Prostate gland (tissue), 2 donors: ENCODE measurements around the gene MCU. TPM values are rescaled to one million over a fixed set of nuclear protein-coding genes. Genes with fewer than 3 reads are reported as not detected.

ENCODE experiments used
- DNase-seq: peaks from one replicate; pipeline ENCODE4 v3.0.0-alpha.2; 2019; ENCODE audit warnings: low spot score
- H3K27ac ChIP-seq, 2 donors: fragments of 200-600 bp; sonication (generic); 2 replicates each; pipeline ENCODE4 v1.5.1; 2017 to 2019
- H3K27me3 ChIP-seq: fragments of 200-600 bp; sonication (generic); replicated peaks from 2 replicates; pipeline ENCODE4 v1.5.1; 2019; ENCODE audit not compliant: insufficient read depth
- H3K36me3 ChIP-seq, 2 donors: fragments of 200-600 bp; sonication (generic); 1 replicate in 1 of 2; 2 replicates in 1 of 2; pipeline versions ENCODE4 v1.5.1 to v1.8.1; 2017 to 2019
- H3K4me1 ChIP-seq: fragments of 200-600 bp; sonication (generic); replicated peaks from 2 replicates; pipeline ENCODE4 v1.5.1; 2019
- H3K4me3 ChIP-seq, 2 donors: fragments of 200-600 bp; sonication (generic); 2 replicates each; pipeline ENCODE4 v1.5.1; 2017 to 2019
- H3K9me3 ChIP-seq: fragments of 200-600 bp; sonication (generic); 2 replicates; pipeline ENCODE4 v1.5.1; 2017
- POLR2A ChIP-seq: fragments of 450-650 bp; IDR thresholded peaks from one replicate; pipeline ENCODE4 v1.6.1; 2016; ENCODE audit warnings: antibody characterized with exemption, mild to moderate bottlenecking
- POLR2AphosphoS5 ChIP-seq: sonication (generic); formaldehyde crosslinking; IDR thresholded peaks from one replicate; pipeline ENCODE4 v1.6.1; 2017; ENCODE audit warnings: antibody characterized with exemption
- WGBS: methylation state at CpG from one replicate; pipeline ENCODE4 v1.1.5; 2018; 5-methylcytosine and 5-hydroxymethylcytosine counted together
- intact Hi-C: fragments of 100-400 bp; cut with DNase I; formaldehyde crosslinking; loops from one replicate; pipeline ENCODE4 v1.14.2; 2022
- total RNA-seq, 2 donors: library from RNA; depleted of rRNA; stranded (reverse); fragments of >200 nt; gene quantifications; one replicate each; pipeline ENCODE4 v1.1.0, GENCODE V29; 2016
- TF ChIP-seq, protein P1 (sequence below), 4 experiments: fragments of 200-600 bp in 2 of 4; fragments of 450-650 bp in 2 of 4; sonication (generic) in 2 of 4; IDR thresholded peaks; 1 replicate in 3 of 4; 2 replicates in 1 of 4; pipeline ENCODE4 v1.5.1; 2016 to 2019; ENCODE audit warnings: antibody characterized with exemption in 4 of 4, mild to moderate bottlenecking in 2 of 4, moderate library complexity in 2 of 4

Gene MCU
- total RNA-seq, 2 donors from 2014 or later, result 11.0 to 24.2 TPM

DNA sequence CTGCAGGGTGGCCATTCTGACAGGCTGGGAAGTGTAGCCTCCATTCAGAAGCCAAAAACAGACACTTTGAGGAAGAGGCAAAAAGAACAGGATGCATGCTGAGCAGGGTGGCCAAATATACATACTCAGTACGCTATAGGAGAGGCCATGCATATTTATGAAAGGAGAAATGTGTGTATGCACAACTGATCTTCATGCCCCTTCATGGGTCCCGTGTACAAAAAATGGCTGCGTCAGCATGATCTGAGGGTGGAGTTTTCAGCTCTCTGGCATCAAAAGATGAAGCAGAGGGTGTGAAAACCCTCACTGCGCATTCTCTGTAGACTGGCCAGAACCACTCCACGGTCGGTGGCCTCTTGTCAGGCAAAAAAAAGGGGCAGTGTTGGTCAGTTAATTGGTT, 166.1 kb downstream of the MCU start:
- H3K36me3 ChIP-seq, result no peaks in the 10 kb centered on the region
- no peaks in the 10 kb centered on the region for H3K4me1 ChIP-seq
- no peak overlapping the region for H3K27ac ChIP-seq
- 96% methylated on average over 6 of the region's 6 CpGs for WGBS
- intact Hi-C loops, result no loop called here
- no peaks in the 10 kb centered on the region for H3K27me3 ChIP-seq
- no peak for DNase-seq
- H3K4me3 ChIP-seq, result no peak overlapping the region
- no peaks in the 10 kb centered on the region for H3K9me3 ChIP-seq
- TF ChIP-seq POLR2AphosphoS5, result no peak
- no peak for TF ChIP-seq POLR2A
- TF ChIP-seq, protein P1, sequence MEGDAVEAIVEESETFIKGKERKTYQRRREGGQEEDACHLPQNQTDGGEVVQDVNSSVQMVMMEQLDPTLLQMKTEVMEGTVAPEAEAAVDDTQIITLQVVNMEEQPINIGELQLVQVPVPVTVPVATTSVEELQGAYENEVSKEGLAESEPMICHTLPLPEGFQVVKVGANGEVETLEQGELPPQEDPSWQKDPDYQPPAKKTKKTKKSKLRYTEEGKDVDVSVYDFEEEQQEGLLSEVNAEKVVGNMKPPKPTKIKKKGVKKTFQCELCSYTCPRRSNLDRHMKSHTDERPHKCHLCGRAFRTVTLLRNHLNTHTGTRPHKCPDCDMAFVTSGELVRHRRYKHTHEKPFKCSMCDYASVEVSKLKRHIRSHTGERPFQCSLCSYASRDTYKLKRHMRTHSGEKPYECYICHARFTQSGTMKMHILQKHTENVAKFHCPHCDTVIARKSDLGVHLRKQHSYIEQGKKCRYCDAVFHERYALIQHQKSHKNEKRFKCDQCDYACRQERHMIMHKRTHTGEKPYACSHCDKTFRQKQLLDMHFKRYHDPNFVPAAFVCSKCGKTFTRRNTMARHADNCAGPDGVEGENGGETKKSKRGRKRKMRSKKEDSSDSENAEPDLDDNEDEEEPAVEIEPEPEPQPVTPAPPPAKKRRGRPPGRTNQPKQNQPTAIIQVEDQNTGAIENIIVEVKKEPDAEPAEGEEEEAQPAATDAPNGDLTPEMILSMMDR (IDR thresholded peaks at IDR 0.05), result no peak

DNA sequence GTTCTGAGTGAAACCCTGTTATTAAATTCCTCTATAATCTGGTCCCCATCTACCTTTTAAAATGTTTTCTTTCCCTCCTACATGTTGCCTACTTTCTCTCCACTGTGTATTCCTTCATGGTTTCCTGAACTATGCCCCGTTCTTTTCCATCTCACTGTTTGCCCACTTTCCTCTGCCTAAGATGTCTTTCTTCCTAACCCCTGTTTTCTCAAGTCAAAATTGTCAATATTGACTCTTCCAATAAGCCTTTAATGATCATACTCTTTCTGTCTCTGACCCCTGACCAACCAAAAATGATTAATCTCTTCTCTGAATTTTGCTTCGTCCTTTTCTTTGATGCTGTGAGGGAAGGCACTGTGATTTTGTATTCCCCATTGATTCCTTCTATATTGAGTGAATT, 171.0 kb downstream of the MCU start:
- Histone ChIP-seq H3K9me3 (no peaks in the 10 kb centered on the region), H3K4me1 (no peaks in the 10 kb centered on the region), H3K36me3 (no peaks in the 10 kb centered on the region), H3K27ac (no peak overlapping the region), H3K4me3 (no peak overlapping the region), H3K27me3 (no peaks in the 10 kb centered on the region)
- TF ChIP-seq POLR2AphosphoS5 (no peak), POLR2A (no peak)
- TF ChIP-seq, protein P1 (IDR thresholded peaks at IDR 0.05), result no peak
- DNase-seq, result no peak
- 79% methylated on average over 2 of the region's 2 CpGs for WGBS
- intact Hi-C loops, result no loop called here

DNA sequence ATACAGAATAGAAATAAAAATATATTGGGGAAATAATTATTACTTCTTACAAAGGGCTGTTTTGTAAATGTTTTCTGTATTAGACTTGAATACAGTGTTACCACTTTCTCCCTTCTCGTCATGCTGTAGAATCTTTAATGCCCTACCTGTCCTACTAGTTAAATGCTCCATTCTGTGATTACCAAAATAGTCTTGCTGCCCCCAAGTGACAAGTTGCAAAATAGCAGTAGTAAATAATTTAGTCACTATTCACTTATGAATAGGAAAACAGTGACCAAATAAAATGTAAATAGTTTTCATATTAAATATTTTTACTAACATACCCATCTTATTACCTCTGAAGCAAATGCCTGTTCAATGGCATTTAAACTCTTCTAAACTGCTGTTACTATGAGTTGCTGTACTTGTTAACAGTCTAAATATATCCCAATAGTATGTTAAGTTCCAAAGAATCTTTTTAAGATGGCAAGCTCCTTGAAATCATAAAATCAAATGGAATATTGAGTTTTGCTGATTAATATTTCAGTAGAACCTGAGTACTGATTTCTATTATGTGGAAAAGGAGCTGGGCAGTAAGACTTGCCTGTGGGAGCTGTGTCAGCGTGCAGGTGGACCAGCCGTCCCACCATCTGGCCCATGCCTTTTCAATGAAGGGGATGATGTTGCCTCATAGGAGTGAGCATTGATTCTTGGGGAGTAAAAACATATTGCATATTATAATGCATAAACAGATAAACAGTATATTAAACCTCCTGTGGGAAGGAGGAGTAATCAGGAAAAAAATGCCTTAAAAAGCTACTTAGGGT, 183.5 kb downstream of the MCU start:
- intact Hi-C loops, result loop anchor here (10.0 kb wide), 1 partner anchor 511 kb away; no protein-coding TSS in a partner anchor
- Histone ChIP-seq H3K9me3 (no peaks in the 10 kb centered on the region), H3K27ac (no peak overlapping the region), H3K4me1 (no peaks in the 10 kb centered on the region), H3K4me3 (no peak overlapping the region), H3K36me3 (no peaks in the 10 kb centered on the region), H3K27me3 (no peaks in the 10 kb centered on the region)
- TF ChIP-seq POLR2AphosphoS5, result no peak
- TF ChIP-seq, protein P1 (IDR thresholded peaks at IDR 0.05), result peak in 3 of 4 experiments; percentile 11 to 53 (median 53)
- no peak for DNase-seq
- 69% methylated on average over 3 of the region's 3 CpGs for WGBS

DNA sequence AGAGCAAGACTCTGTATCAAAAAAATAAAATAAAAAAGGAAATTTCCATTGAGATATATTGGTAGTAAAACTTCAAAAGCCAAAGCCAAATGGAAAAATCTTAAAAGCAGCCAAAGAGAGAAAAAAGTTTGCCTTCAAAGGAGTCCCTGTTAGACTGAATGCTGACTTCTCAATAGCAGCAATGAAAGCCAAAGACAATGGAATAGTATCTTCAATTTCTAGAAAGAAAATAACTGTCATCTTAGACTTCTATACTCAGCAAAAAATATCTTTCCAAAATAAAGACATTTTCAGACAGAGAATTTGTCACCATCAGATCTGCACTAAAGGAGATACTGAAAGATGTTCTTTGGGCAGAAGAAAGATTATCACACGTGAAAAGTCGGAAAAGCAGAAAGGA, 187.3 kb downstream of the MCU start:
- intact Hi-C loops, result loop anchor here (10.0 kb wide), 1 partner anchor 514 kb away; no protein-coding TSS in a partner anchor
- H3K9me3 ChIP-seq, result no peaks in the 10 kb centered on the region
- no peak overlapping the region for H3K4me3 ChIP-seq
- H3K4me1 ChIP-seq, result no peaks in the 10 kb centered on the region
- H3K27ac ChIP-seq, result no peak overlapping the region
- WGBS, result 98% methylated on average over 2 of the region's 2 CpGs
- no peaks in the 10 kb centered on the region for H3K36me3 ChIP-seq
- TF ChIP-seq POLR2A (no peak), POLR2AphosphoS5 (no peak)
- TF ChIP-seq, protein P1 (IDR thresholded peaks at IDR 0.05), result no peak
- DNase-seq, result no peak
- H3K27me3 ChIP-seq, result no peaks in the 10 kb centered on the region

DNA sequence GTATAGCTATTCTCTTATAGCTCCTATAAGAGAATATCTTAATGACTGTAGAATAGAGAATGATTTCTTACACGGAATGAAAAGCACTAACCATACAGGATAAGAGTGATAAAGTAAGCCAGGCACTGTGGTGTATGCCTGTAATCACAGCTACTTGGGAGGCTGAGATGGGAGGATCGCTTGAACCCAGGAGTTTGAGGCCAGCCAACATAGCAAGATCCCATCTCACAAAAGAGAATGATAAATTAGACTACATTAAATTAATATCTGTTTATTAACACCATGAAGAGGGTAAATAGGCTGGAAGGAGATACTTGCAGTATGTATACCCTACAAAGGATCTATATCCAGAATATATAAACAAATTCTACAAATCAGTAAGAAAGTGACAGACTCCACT, 189.3 kb downstream of the MCU start:
- intact Hi-C loops, result no loop called here
- no peak for DNase-seq
- Histone ChIP-seq H3K27ac (no peak overlapping the region), H3K4me3 (no peak overlapping the region), H3K36me3 (no peaks in the 10 kb centered on the region), H3K9me3 (no peaks in the 10 kb centered on the region), H3K4me1 (no peaks in the 10 kb centered on the region), H3K27me3 (no peaks in the 10 kb centered on the region)
- TF ChIP-seq POLR2A (no peak), POLR2AphosphoS5 (no peak)
- TF ChIP-seq, protein P1 (IDR thresholded peaks at IDR 0.05), result no peak
- WGBS, result 98% methylated on average over 2 of the region's 2 CpGs
